ENCODE measurements around the gene DCUN1D5.
A peak's percentile ranks its signal among the peaks of the same experiment; 100 is the strongest.

The DCUN1D5 gene
- 17.1 to 20.3 reads per million in 2 donors for total RNA-seq

DNA sequence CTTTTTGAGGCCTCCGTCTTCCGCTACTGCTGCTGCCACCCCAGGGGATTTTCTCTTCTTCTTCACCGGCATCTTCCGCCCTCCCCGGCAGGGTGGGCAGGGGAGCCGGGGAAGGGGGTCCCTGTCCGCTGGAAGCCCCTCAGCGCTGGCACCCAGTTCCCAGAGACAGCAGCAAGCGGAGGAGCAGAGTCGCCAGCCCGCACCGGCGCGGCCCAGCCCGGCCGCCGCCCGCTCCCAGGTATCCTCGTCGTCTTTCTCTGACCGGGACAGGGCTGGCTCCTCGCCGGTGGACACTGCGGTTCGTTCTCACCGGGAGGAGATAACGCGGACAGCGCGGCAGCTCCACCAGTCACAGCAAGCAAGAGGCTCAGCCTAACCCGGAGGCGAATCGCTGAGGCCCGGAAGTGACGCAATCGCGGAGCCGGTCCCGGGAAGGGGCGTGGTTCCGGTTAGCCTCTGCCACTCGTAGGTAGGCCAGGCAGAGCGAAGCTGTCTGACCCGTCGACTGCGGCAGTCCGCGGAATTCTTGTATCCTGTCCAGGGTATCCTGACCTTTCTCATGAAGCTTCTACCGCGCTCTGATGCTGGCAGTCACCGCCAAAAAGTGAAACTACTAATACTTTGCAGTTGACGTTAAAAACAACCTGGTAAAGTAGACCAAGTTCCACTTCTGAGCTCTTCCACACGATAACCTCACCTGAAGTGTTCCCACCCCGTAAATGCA is at the start of gene DCUN1D5:
DCUN1D5 (minus strand) TSS at position 360 of the 724 bp plus-strand sequence; CDS start at position 72, 288 bp downstream.
- peak; percentile 84 to 95 (median 92) for DNase-seq

GRCh38 chr11:103125462-103125861 is 33.5 kb upstream of the DCUN1D5 start:
- DNase-seq = peak in 1 of 5 experiments; percentile 1

DNA sequence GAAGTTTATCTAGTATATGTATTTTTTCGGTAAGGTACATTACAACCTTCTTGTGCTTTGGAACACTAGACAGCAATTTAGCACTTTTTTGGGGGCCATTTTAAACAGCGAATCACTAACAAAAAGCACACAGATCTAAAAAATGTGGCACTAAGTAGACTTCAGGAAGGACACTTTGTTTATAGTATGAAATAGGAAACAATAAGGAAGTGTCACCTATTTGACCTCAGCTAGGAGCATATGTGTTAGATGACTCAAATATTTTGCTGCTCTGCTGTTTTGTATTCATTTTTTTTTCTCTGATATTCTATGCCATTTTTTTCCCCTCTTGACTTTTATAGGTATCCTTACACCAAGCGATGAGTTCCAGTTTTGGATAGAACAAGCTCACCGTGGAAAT is 22.9 kb upstream of the DCUN1D5 start:
- DNase-seq = no peak

GRCh38 chr11:103112364-103112763 is 20.4 kb upstream of the DCUN1D5 start:
- DNase-seq = no peak

- no peak for DNase-seq
These were observed 19.4 kb upstream of the DCUN1D5 start for GRCh38 chr11:103111400-103111799.

DNA sequence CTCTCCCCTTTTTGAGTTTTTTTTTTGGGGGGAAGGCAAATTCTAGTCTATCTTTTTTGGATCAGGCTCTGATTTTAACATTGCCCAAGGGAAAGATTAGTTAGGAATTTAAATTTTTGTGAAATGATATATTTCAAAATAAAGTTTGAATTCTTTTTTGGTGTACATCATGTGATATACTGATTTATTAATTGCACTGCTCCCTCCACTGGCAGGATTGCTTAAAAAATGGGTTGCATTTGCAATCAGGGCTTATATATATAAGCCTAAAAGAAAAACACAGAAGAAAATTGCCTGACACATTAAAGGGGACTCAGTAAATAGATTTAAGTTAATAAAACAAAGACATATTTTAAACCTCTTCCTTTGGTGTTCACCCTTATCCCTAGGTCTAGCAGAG is 18.4 kb upstream of the DCUN1D5 start:
- DNase-seq = peak in 1 of 5 experiments; percentile 3

- DNase-seq = peak in 1 of 5 experiments; percentile 6
These were observed 17.9 kb upstream of the DCUN1D5 start for GRCh38 chr11:103109818-103110388.

DNA sequence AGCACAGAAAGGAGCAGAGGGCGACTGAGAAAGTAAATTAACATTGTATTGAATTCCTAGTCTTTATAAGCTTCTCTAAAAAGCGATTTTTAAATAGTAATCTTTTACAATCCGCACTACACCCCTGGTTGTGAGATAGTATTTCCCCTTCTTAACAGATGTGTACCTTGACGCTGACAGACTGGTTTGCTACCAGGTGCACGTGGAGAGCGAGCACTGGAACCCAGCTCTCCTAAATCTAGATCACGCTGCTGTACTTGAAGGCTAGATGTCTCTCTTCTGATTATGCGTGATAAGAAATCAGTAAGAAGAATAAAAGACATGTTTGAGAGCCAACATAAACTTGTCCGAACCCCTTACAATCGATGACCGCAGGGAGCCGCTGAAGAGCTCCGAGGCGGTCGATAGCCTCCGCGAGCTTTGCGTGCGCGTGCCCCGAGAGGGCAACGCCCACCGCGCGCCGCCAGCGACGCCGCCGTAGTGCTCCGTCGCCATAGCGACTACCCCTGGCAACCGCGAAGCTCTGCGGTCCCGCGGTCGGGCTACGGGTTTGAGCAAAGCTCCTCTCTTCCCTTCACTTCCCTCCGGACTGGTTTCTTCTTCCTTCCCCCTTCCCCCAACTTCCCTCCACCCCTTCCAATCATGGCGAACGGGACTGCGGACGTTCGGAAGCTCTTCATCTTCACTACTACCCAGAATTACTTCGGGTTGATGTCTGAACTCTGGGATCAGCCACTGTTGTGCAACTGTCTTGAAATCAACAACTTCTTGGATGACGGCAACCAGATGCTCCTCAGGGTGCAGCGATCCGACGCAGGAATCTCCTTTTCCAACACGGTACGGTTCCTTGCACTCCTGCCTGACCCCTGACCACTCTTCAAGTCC is 17.2 kb upstream of the DCUN1D5 start, which contains the start of gene DYNC2H1:
DYNC2H1 (plus strand) TSS at position 494 of the 885 bp plus-strand sequence; CDS start at position 643, 149 bp downstream.
- DNase-seq = peak; percentile 69 to 93 (median 82)

DNA sequence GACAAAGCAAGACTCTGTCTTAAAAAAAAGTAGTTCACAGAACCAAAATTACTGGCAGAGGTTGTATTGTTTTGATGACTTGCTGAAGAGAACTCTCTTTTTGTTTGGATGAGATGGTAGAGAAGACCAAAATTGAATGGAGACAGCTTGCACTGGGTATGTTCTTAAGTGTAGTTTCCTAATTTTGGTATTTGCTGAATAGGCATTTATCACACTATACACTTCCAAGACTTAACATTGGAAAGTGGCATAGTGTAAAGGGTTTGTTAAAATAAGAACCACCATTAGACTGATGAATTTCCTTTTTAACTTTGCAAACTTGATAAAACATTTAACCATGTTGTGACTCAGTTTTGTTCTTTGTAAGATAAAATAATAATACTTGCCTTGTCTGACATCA is 5.3 kb upstream of the DCUN1D5 start:
- DNase-seq = no peak

DNA sequence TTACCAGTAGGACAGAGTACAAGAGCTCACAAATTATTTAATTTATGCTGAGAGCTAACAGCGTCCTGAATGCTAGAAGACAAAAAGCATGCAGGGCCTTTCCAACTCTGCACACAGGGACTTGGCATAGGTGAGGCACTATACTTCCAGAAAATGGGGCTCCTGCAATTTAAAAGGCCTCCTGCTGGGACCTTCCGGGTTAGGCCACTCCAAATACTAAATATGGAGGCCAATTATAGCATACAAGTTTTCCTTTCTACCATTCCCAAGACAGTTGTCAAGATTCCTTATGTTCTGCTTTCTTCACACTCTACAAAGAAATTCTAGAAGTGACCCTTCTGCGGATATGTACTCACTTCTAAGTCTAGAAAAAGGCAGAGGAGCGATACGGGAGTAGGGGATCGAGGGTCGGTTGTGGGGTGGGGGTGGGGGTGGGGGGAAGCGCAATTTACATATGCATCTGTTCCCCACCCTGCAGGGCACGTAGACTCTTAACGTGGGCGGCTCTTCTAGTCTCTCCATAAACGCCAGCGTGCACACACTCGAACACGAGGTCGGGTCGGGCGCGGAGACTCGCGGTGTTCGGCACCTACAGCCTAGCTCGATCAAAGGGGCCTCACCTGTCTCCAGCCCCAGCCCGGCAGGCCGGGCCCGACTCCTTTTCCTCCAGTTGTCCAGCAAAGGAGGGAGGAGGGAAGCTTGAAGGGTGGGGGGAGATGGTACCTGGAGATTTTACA is 728 bp downstream of the DCUN1D5 start:
- DNase-seq = peak in 3 of 5 experiments; percentile 12 to 64 (median 17)

GRCh38 chr11:103086461-103086860 is 5.5 kb downstream of the DCUN1D5 start:
- DNase-seq = no peak

GRCh38 chr11:103085758-103086365 is 6.1 kb downstream of the DCUN1D5 start:
- no peak for DNase-seq

DNA sequence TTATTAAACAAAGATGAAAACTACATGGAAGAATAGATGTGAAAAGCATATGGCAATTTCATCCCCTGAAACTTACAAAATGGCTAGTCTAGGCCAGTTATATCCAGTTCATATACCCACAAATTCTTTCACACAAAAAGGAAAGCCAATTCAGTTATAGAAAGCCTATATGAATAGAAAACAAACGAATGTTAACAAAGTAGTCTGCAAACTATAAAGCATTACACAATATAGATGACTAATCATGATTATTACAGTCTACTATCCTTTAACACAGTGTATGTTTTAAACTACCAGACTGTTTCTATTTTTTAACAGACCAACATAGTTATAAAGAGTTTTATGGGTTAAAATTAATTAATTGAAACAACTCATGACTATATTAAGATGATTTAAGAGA is 12.1 kb downstream of the DCUN1D5 start:
- DNase-seq = no peak

DNA sequence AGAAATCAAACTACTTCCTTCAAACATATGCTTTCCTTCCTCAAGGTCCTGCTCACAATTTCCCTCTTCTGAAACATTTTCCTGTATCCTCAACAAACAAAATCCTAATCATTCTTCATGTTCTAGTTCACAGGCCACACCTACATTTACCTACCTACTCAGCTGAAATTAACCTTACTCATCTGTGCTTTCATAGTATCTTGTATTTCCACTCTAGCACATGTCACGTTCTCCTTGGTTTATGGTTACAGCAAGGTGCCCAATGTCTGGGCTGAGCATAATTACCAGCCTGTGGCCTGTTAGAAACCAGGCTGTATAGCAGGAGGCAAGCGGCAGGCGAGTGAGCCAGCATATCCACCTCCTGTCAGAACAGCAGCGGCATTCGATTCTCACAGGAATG is 13.2 kb downstream of the DCUN1D5 start:
- no peak for DNase-seq

- no peak for DNase-seq
These were observed 14.4 kb downstream of the DCUN1D5 start for GRCh38 chr11:103077554-103077953.

GRCh38 chr11:103076361-103076760 is 15.6 kb downstream of the DCUN1D5 start:
- no peak for DNase-seq

DNA sequence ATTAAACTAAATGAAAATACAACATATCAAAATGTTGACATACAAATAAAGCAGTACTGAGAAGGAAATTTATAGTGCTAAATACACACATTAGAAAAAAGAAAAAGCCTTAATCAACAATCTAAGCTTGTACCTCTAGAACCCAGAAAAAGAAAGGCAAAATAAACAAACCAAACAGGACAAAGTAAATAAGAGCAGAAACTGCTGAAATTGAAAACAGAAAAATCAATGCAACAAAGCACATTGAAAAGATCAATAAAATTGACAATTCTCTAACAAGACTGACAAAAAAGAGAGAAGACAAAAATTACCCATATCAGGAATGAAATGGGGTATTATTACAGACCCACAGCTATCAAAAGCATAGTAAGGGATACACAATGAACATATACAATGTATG is 21.0 kb downstream of the DCUN1D5 start:
- no peak for DNase-seq

- peak in 1 of 5 experiments; percentile 16 for DNase-seq
These were observed 21.8 kb downstream of the DCUN1D5 start for GRCh38 chr11:103070142-103070541.

DNA sequence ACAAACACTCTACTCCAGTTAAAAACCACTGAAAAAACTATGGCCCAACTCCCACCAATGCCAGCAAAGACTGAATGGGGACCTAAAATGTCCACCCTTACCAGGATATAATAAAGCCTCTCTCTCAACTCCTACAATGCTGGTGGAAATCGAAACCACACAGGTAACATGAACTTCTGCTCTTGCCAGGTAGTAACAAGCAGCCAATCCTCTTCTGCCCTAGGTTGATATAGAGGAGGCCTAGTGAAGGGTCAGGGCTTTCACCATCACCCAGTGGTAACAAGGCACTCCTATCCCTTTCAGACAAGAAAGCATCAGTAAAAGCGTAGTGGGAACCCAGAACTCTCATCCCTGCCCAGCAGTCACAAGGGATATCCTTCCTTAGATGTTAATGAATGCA is 22.6 kb downstream of the DCUN1D5 start:
- no peak for DNase-seq

DNA sequence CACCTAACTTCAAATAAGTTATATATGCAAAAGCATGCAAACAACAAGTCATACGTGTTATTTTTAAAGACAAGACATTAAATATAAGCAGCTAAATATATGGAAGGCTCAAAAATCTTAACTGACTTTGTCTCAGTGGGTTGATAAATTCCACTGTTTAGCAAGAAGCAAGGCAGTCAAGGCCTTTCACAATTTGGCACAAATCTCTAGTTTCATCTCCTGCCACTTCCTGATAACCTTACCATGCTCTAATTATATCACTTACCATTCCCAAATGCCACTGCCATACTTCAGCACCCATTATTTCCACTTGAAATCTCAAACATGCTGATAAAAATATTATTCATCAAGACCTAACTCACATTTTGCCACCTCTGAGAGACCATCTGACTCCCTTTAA is 24.8 kb downstream of the DCUN1D5 start:
- peak in 1 of 5 experiments; percentile 6 for DNase-seq

DNA sequence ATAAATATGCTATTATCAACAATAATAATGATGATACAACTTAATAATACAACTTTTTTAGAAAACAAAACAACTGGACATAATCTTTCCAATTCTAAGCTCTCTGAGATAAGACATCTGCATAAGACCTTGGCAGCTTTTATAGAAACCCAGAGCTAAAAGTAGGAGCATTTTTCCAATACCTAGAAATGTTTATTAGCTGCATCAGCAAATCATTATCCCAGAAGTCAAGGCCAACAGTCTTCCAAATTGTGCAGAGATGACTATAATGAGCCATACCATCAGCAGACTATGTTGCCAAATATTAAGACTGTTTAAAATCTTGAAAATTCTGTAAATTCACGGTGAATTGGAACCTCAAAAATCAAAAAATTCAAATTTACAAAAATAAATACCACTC is 30.3 kb downstream of the DCUN1D5 start:
- DNase-seq = no peak
